SHP77 (cell line): ENCODE measurements around the gene VTI1A.
"Not testable (repeated sequence)": the region's sequence is repeated elsewhere in the genome, so short reads cannot be mapped to it uniquely, and the experiment has no call there.

ENCODE experiments used
- DNase-seq, 2 experiments: peaks; one replicate each; lab custom pipeline; 2025; lab: John Stamatoyannopoulos, UW

The VTI1A gene

GRCh38 chr10:112507046-112507445 is 60.0 kb downstream of the VTI1A start:
- DNase-seq, result no peak

GRCh38 chr10:112507988-112508387 is 61.0 kb downstream of the VTI1A start:
- DNase-seq, result no peak

DNA sequence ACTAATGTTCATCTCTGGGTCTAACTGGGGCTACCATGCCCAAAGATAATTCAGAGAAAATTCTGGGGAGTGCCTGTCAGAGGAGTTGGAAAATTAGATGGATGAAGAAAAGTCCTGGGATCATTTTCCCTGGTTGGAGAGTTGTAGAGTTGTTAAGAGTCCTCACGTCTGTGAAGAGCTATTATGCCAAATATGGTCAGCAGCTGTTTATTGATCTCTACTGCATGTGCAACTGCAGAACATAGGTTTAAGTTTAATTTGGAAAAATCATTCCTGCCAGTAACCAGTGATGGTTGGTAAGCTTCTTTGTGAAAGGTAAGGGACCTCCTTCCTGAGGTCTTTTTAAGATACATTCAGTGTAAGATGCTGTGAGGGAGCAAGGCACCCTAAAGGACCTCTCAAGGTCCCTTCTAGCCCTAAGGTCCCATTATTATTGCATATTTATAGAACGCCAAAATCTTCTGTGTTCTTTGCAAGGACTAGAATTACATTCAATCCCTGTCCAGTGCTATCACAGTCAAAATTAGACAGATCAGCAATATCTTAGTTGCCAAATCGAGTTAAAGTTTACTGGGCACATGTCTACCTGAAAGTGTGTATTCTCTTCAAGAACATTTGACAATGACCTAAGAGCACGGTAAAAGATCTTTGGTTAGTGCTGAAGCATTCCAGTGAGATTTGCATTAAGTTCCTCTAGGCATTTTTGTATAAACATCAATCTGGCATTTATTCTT is 62.7 kb downstream of the VTI1A start:
- no peak for DNase-seq

DNA sequence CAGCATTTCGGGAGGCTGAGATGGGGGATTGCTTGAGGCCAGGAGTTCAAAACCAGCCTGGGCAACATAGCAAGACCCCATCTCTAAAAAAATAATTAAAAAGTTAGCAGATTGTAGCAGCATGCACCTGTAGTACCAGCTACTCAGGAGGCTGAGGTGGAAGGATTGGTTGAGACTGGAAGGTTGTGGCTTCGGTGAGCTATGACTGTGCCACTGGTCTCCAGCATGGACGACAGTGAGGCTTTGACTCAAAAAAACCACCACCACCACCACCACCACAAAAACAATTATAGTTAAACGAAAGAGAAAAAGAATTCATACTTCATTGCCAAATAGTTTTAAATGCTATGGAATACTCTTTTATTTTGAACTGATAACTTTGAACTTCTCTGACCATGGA is 63.4 kb downstream of the VTI1A start:
- no peak for DNase-seq

- DNase-seq, result no peak
Measured at GRCh38 chr10:112512294-112512693, 65.3 kb downstream of the VTI1A start.

GRCh38 chr10:112515126-112515525 is 68.1 kb downstream of the VTI1A start:
- no peak for DNase-seq

DNA sequence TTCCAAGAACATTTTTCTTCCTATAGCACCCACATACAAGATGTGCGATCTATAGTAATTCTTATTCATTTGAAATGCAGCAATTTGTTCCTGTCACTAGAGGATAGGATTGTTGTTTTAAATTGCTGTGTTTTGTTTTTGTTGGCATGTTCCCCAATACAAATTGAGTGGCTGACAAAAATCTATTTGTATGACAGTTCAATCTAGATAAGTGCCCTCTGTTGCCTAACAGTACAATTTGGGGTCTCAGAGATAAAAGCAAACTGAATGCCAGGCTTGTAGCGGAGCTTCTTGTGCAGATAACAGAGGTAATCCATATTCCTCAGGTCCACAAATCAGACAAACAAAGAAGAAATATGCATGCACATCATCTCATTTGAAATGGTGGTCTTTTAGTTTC is 68.8 kb downstream of the VTI1A start:
- no peak for DNase-seq

- no peak for DNase-seq
Measured at GRCh38 chr10:112517451-112517862, 70.4 kb downstream of the VTI1A start.

- no peak for DNase-seq
Measured at GRCh38 chr10:112519133-112519761, 72.2 kb downstream of the VTI1A start.

DNA sequence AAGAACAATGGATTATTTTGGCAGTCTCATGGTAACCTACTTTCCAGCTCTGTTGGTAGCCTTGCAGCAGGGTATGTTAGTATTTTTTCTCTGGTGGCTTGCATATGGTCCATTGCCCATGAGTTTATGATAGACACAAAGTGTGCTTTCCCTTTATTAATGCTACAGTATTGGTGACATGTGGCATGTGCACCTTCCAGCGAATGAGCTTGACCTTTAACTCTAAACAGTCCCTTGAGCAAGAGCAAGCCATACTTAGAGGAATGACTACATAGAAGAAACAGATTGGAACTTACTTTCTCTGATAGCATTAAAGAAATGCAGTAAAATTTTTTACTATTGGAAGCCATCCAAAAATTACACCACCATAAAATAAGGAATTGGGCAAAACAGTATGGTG is 73.9 kb downstream of the VTI1A start:
- no peak for DNase-seq

GRCh38 chr10:112524641-112525040 is 77.6 kb downstream of the VTI1A start:
- no peak for DNase-seq

GRCh38 chr10:112525200-112525599 is 78.2 kb downstream of the VTI1A start:
- no peak for DNase-seq

- no peak for DNase-seq
Measured at GRCh38 chr10:112526139-112526538, 79.1 kb downstream of the VTI1A start.

DNA sequence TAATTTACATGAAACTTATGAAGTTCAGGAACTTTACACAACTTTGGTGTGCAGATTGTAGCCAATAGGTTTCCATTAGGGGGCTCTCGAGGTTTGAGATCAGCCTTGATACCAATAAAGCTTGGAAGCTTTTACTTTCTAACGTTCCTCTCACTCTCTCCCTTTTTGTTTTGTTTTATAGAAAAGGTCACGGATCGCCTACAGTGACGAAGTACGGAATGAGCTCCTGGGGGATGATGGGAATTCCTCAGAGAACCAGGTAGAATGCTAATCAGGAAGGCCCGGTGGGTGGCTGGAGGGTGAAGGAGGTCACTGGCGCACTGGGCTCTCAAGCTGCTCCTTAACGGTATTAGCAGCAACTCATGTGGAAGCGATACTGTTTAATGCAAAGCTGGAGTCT is 79.9 kb downstream of the VTI1A start:
- no peak for DNase-seq

GRCh38 chr10:112528235-112528634 is 81.2 kb downstream of the VTI1A start:
- no peak for DNase-seq

DNA sequence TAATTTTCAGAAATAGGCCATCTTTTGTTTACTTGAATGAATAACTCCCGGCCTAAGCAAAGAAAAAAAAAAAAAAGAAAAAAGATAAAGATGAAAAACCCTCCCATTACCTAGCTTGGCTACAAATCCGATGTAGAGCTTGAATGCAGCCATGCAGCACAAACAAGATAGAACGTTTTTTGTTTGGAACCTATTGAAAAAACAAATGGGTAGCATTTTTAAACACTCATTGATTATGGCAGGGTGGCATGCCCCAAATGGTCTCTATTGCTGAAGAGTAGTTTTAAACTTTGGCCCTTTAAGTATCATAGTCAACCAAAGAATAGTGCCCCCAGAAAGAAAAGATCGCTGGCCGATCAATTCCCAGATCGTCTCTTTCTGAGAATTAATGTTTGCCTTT is 84.4 kb downstream of the VTI1A start:
- no peak for DNase-seq

DNA sequence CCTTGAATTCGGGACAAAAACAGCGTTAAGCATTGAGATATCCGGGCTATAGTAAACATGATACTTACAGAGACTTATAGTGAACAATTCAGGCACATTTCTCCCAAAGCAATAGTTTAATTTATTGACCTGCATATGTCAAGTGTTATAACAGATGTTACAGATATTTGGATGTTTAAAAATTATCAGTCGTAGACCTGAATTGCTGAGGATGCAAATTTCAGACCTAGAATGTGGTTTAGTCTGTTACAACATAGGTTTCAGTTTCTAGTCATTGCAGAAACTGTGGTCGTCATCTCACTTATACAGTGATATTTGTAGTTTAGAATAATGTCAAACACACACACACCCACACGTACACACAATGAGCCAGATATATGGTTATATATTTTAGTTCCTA is 85.2 kb downstream of the VTI1A start:
- no peak for DNase-seq

GRCh38 chr10:112532956-112533355 is 85.9 kb downstream of the VTI1A start:
- DNase-seq, result no peak

- DNase-seq, result no peak
Measured at GRCh38 chr10:112533916-112534315, 86.9 kb downstream of the VTI1A start.

DNA sequence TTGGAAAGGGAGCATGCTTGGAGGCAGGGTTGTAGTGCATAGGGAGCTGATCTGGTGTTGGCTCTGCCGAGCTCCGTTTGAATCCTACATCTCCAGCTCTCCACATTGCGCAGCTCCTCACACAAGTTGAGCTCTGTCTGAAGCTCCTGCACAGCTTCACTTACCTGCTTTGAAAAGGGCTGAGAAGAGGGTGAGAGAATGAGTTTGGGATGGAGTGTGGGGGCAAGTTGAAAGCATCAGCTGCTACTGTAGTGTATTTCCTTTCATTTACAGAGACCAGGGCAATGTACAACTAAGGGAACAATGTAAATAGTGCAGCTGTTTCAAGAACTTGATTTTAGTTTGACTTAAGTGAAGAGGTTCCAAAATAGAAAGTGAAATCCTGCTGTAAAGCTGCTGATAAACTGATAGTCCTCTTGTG is 88.5 kb downstream of the VTI1A start:
- no peak for DNase-seq

GRCh38 chr10:112536663-112537062 is 89.6 kb downstream of the VTI1A start:
- DNase-seq, result no peak

- DNase-seq, result no peak
Measured at GRCh38 chr10:112538168-112538567, 91.2 kb downstream of the VTI1A start.

DNA sequence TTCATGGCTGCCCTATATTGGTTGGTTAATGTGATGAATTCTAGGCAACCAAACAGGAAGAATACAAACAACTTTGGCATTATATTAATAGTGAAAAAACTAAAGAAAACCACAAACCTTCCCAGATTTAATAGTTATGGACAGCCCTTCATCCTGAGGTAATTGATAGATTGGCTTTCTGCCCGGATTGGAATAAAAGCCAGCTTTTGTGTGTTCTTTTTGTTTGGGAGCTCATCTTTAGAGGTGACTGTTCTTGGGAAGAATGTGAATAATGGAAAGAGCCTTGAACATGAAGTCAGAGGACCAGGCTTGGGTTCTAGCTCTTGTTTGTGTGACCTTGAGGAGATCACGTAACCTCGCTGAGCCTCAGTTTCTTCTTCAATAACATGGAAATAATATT is 92.3 kb downstream of the VTI1A start:
- no peak for DNase-seq

GRCh38 chr10:112542823-112543222 is 95.8 kb downstream of the VTI1A start:
- not testable (repeated sequence) for DNase-seq
